HepG2 (cell line): ENCODE data around the gene GNAT2. TPM values are rescaled to one million over a fixed set of nuclear protein-coding genes. Genes with fewer than 3 reads are reported as not detected.
A peak's percentile ranks its signal among the peaks of the same experiment; 100 is the strongest.

Source experiments
- AHDC1 ChIP-seq: sonication (generic); formaldehyde crosslinking; IDR thresholded peaks from 2 replicates; pipeline ENCODE4 v1.5.1; 2020; ENCODE audit warnings: mild to moderate bottlenecking, missing genetic modification reagents, borderline replicate concordance
- ARNT2 ChIP-seq: sonication (generic); formaldehyde crosslinking; IDR thresholded peaks from 2 replicates; pipeline ENCODE4 v1.8.0; 2022; ENCODE audit warnings: mild to moderate bottlenecking, low read depth, missing genetic modification reagents, moderate library complexity
- FOXO1 ChIP-seq: sonication (generic); formaldehyde crosslinking; IDR thresholded peaks from 2 replicates; pipeline ENCODE4 v1.4.0; 2020; ENCODE audit warnings: missing genetic modification reagents
- HDAC2 ChIP-seq: sonication (generic); formaldehyde crosslinking; IDR thresholded peaks from 2 replicates; pipeline ENCODE4 v1.4.0; 2020; ENCODE audit warnings: missing genetic modification reagents
- IRF2 ChIP-seq: IDR thresholded peaks from 2 replicates; pipeline ENCODE4 v1.6.1; 2018; ENCODE audit warnings: missing genetic modification reagents, missing compliant biosample characterization
- PAXIP1 ChIP-seq: sonication (generic); formaldehyde crosslinking; conservative IDR thresholded peaks from 2 replicates; pipeline ENCODE4 v1.4.0; 2020; ENCODE audit warnings: mild to moderate bottlenecking, missing genetic modification reagents, moderate library complexity
- PITX1 ChIP-seq: sonication (generic); formaldehyde crosslinking; IDR thresholded peaks from 2 replicates; pipeline ENCODE4 v1.5.1; 2020; ENCODE audit warnings: mild to moderate bottlenecking, missing genetic modification reagents
- REXO4 ChIP-seq: sonication (generic); formaldehyde crosslinking; IDR thresholded peaks from 2 replicates; pipeline ENCODE4 v1.8.0; 2022; ENCODE audit warnings: missing genetic modification reagents, mild to moderate bottlenecking, borderline replicate concordance
- ZNF136 ChIP-seq: sonication (generic); formaldehyde crosslinking; IDR thresholded peaks from 2 replicates; pipeline ENCODE4 v1.8.1; 2022; ENCODE audit warnings: low read depth, mild to moderate bottlenecking, moderate library complexity, missing genetic modification reagents
- ZNF18 ChIP-seq: sonication (generic); formaldehyde crosslinking; IDR thresholded peaks from 2 replicates; pipeline ENCODE4 v1.8.0; 2022; ENCODE audit warnings: mild to moderate bottlenecking, missing genetic modification reagents; ENCODE audit not compliant: insufficient replicate concordance
- ZNF292 ChIP-seq: sonication (generic); formaldehyde crosslinking; IDR thresholded peaks from 2 replicates; pipeline ENCODE4 v1.8.1; 2022; ENCODE audit warnings: mild to moderate bottlenecking, low read depth, missing genetic modification reagents, borderline replicate concordance
- ZNF710 ChIP-seq: sonication (generic); formaldehyde crosslinking; IDR thresholded peaks from 2 replicates; pipeline ENCODE4 v1.5.0; 2020; ENCODE audit warnings: mild to moderate bottlenecking, missing genetic modification reagents, borderline replicate concordance
- ZNF781 ChIP-seq: sonication (generic); formaldehyde crosslinking; IDR thresholded peaks from 2 replicates; pipeline ENCODE4 v1.5.1; 2020; ENCODE audit warnings: borderline replicate concordance, mild to moderate bottlenecking, missing genetic modification reagents; ENCODE audit errors: not compliant biosample characterization
- ZNF879 ChIP-seq: sonication (generic); formaldehyde crosslinking; IDR thresholded peaks from 2 replicates; pipeline ENCODE4 v1.8.1; 2023; ENCODE audit warnings: missing genetic modification reagents
- polyA plus RNA-seq, 8 experiments: library from polyadenylated mRNA; depleted of rRNA in 3 of 8; stranded (reverse) in 7 of 8; unstranded in 1 of 8; fragments of >200 nt; fragmentation: Illumina TruSeq in 4 of 8; extraction: Trizol in 4 of 8; gene quantifications; 2 replicates each; pipeline versions ENCODE4 v1.2.1 to v1.2.3, GENCODE V29; 2011 to 2016; ENCODE audit warnings: low read depth in 4 of 8, missing spikeins in 1 of 8, mixed read lengths in 1 of 8; ENCODE audit not compliant: insufficient read depth in 1 of 8
- total RNA-seq, 5 experiments: library from RNA; depleted of rRNA; stranded (reverse); fragments of >200 nt; fragmentation: Illumina TruSeq; extraction: Trizol; gene quantifications; 2 replicates each; pipeline ENCODE4 v1.2.3, GENCODE V29; 2016; ENCODE audit warnings: low read depth in 1 of 5
- TF ChIP-seq, protein P1 (sequence below): IDR thresholded peaks from 2 replicates; pipeline ENCODE4 v1.6.1; 2016; ENCODE audit warnings: missing compliant biosample characterization, missing genetic modification reagents, borderline replicate concordance

GNAT2 gene
- total and polyA plus RNA-seq, 2 of the 13 experiments (the other 11 are each of a cell fraction or from before 2014, with no cell fraction given), result 0.08 to 0.20 TPM

- TF ChIP-seq AHDC1 (CRISPR knock-in tag), result peak; percentile 84; the same call in 1 of the 2 replicates
- peak; percentile 90 for TF ChIP-seq PAXIP1
- peak; percentile 19; the same call in 1 of the 2 replicates for TF ChIP-seq ZNF292
- peak; percentile 56; the same call in 1 of the 2 replicates for TF ChIP-seq PITX1 (CRISPR knock-in tag)
- TF ChIP-seq, protein P1, sequence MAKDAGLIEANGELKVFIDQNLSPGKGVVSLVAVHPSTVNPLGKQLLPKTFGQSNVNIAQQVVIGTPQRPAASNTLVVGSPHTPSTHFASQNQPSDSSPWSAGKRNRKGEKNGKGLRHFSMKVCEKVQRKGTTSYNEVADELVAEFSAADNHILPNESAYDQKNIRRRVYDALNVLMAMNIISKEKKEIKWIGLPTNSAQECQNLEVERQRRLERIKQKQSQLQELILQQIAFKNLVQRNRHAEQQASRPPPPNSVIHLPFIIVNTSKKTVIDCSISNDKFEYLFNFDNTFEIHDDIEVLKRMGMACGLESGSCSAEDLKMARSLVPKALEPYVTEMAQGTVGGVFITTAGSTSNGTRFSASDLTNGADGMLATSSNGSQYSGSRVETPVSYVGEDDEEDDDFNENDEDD (CRISPR knock-in tag), result no peak
- no peak for TF ChIP-seq REXO4 (CRISPR knock-in tag)
- TF ChIP-seq ARNT2 (CRISPR knock-in tag), result no peak
- peak; percentile 54; the same call in 1 of the 2 replicates for TF ChIP-seq ZNF710 (CRISPR knock-in tag)
- peak; percentile 45; the same call in 1 of the 2 replicates for TF ChIP-seq FOXO1 (CRISPR knock-in tag)
- TF ChIP-seq ZNF781 (CRISPR knock-in tag), result no peak
- TF ChIP-seq HDAC2 (CRISPR knock-in tag), result peak; percentile 81
- no peak for TF ChIP-seq ZNF136 (CRISPR knock-in tag)
- TF ChIP-seq ZNF18 (CRISPR knock-in tag), result no peak
- TF ChIP-seq ZNF879 (CRISPR knock-in tag), result no peak
- peak; percentile 40; the same call in 1 of the 2 replicates for TF ChIP-seq IRF2 (CRISPR knock-in tag)
These were observed 33.4 kb downstream of the GNAT2 start (continued) for GRCh38 chr1:109586055-109586454.
